Thyroid gland (tissue), 4 donors: ENCODE data around the gene STAC3. TPM values are rescaled to one million over a fixed set of nuclear protein-coding genes. Genes with fewer than 3 reads are reported as not detected.
A peak's percentile ranks its signal among the peaks of the same experiment; 100 is the strongest.

Experiments
- DNase-seq, 2 donors: peaks; one replicate each; pipeline ENCODE4 v3.0.0-alpha.2; 2019
- H3K27ac ChIP-seq, 3 donors: fragments of 200-600 bp; sonication (generic); 1 replicate in 2 of 3; 2 replicates in 1 of 3; pipeline ENCODE4 v1.5.1; 2016 to 2019; ENCODE audit warnings: mild to moderate bottlenecking in 1 of 3, moderate library complexity in 1 of 3
- H3K27me3 ChIP-seq: fragments of 200-600 bp; sonication (generic); one replicate; pipeline ENCODE4 v1.5.1; 2019
- H3K36me3 ChIP-seq, 2 donors: fragments of 200-600 bp; sonication (generic); one replicate each; pipeline ENCODE4 v1.5.1; 2016 to 2019
- H3K4me1 ChIP-seq, 2 donors: fragments of 200-600 bp; sonication (generic); one replicate each; pipeline ENCODE4 v1.5.1; 2017 to 2019
- H3K4me3 ChIP-seq, 3 donors: fragments of 200-600 bp; sonication (generic); replicated peaks in 1 of 3; 1 replicate in 2 of 3; 2 replicates in 1 of 3; pipeline ENCODE4 v1.5.1; 2016; ENCODE audit warnings: mild to moderate bottlenecking in 1 of 3
- H3K9me3 ChIP-seq: fragments of 200-600 bp; sonication (generic); one replicate; pipeline ENCODE4 v1.5.1; 2017
- CTCF ChIP-seq, 6 experiments: fragments of 200-600 bp in 3 of 6; fragments of 450-650 bp in 3 of 6; sonication (generic) in 3 of 6; IDR thresholded peaks; one replicate each; pipeline ENCODE4 v1.5.1; 2016 to 2019; ENCODE audit warnings: antibody characterized with exemption in 6 of 6, mild to moderate bottlenecking in 2 of 6, inconsistent platforms in 1 of 6, moderate library complexity in 1 of 6
- POLR2A ChIP-seq, 2 donors: fragments of 450-650 bp; IDR thresholded peaks; one replicate each; pipeline ENCODE4 v1.6.1; 2017; ENCODE audit warnings: antibody characterized with exemption in 2 of 2, mild to moderate bottlenecking in 2 of 2, moderate library complexity in 1 of 2
- WGBS, 2 donors: methylation state at CpG; one replicate each; pipeline ENCODE4 v1.1.5; 2017; 5-methylcytosine and 5-hydroxymethylcytosine counted together
- intact Hi-C: fragments of 100-400 bp; cut with DNase I; formaldehyde crosslinking; loops from one replicate; pipeline ENCODE4 v1.15.1; 2023
- total RNA-seq, 4 donors: library from RNA; depleted of rRNA; stranded (reverse); fragments of >200 nt; gene quantifications; one replicate each; pipeline ENCODE4 v1.2.3, GENCODE V29; 2016

Gene STAC3
- total RNA-seq, 4 donors from 2014 or later, result 0.88 to 7.3 (median 3.0) TPM; not detected in 1

- peak in 3 of 6 experiments; percentile 18 to 36 (median 22) for TF ChIP-seq CTCF (IDR thresholded peaks at IDR 0.05)
- TF ChIP-seq POLR2A (IDR thresholded peaks at IDR 0.05), result no peak
- Histone ChIP-seq H3K4me1 (peaks cover 10 to 43% of the 10 kb centered on the region in 2 donors), H3K27me3 (peaks cover 9% of the 10 kb centered on the region), H3K27ac (peak overlapping the region in 1 of 3 donors; percentile 32), H3K36me3 (peaks cover 21 to 22% of the 10 kb centered on the region in 2 donors), H3K4me3 (peak overlapping the region in 1 of 3 donors; percentile 60), H3K9me3 (no peaks in the 10 kb centered on the region)
- intact Hi-C loops, result no loop called here
- DNase-seq, result no peak
- 12 to 16% methylated on average over 9 of the region's 9 CpGs for WGBS, 2 donors
These were observed 21.8 kb downstream of the STAC3 start for GRCh38 chr12:57229046-57229633.

- no peaks in the 10 kb centered on the region for H3K9me3 ChIP-seq
- no peak overlapping the region for H3K4me3 ChIP-seq
- WGBS, 2 donors, result 52 to 55% methylated on average over 7 of the region's 8 CpGs
- intact Hi-C loops, result no loop called here
- peaks cover 16% of the 10 kb centered on the region for H3K27me3 ChIP-seq
- TF ChIP-seq CTCF (IDR thresholded peaks at IDR 0.05) (no peak), POLR2A (IDR thresholded peaks at IDR 0.05) (no peak)
- H3K27ac ChIP-seq, result no peak overlapping the region
- peaks cover 5 to 6% of the 10 kb centered on the region in 2 donors for H3K36me3 ChIP-seq
- H3K4me1 ChIP-seq, result peaks cover 10 to 43% of the 10 kb centered on the region in 2 donors
- no peak for DNase-seq
These were observed 23.5 kb downstream of the STAC3 start for GRCh38 chr12:57227315-57228115.

GRCh38 chr12:57226588-57227314, 24.2 kb downstream of the STAC3 start:
- TF ChIP-seq POLR2A (IDR thresholded peaks at IDR 0.05), result no peak
- no peak for TF ChIP-seq CTCF (IDR thresholded peaks at IDR 0.05)
- Histone ChIP-seq H3K27me3 (peaks cover 22% of the 10 kb centered on the region), H3K36me3 (no peaks in the 10 kb centered on the region), H3K9me3 (no peaks in the 10 kb centered on the region), H3K4me1 (peaks cover 10 to 43% of the 10 kb centered on the region in 2 donors), H3K4me3 (no peak overlapping the region), H3K27ac (no peak overlapping the region)
- DNase-seq, result no peak
- 13 to 15% methylated on average over 26 to 34 of the region's 35 CpGs for WGBS, 2 donors
- intact Hi-C loops, result no loop called here

GRCh38 chr12:57225680-57226210, 25.2 kb downstream of the STAC3 start:
- no peak overlapping the region for H3K4me3 ChIP-seq
- no peaks in the 10 kb centered on the region for H3K36me3 ChIP-seq
- intact Hi-C loops, result no loop called here
- H3K9me3 ChIP-seq, result no peaks in the 10 kb centered on the region
- H3K27me3 ChIP-seq, result peaks cover 32% of the 10 kb centered on the region
- WGBS, 2 donors, result 33% methylated on average over 13 to 18 of the region's 18 CpGs
- H3K4me1 ChIP-seq, result peaks cover 9 to 40% of the 10 kb centered on the region in 2 donors
- no peak overlapping the region for H3K27ac ChIP-seq
- no peak for TF ChIP-seq CTCF (IDR thresholded peaks at IDR 0.05)
- TF ChIP-seq POLR2A (IDR thresholded peaks at IDR 0.05), result no peak
- DNase-seq, result no peak
